Endometrial microvascular endothelial cells (primary cell): Measurements from ENCODE around the gene WNK1. TPM values are rescaled to one million over a fixed set of nuclear protein-coding genes. Genes with fewer than 3 reads are reported as not detected.

Source experiments
- total RNA-seq: library from RNA; depleted of rRNA; stranded (reverse); fragments of >200 nt; gene quantifications from one replicate; pipeline ENCODE4 v1.2.3, GENCODE V29; 2015; ENCODE audit errors: inconsistent ontology term

The WNK1 gene
- total RNA-seq, 1 donor from 2014 or later: 74.3 TPM

Other genes starting within 250 kb of the WNK1 start
- gene NINJ2, start 89.1 kb upstream of the WNK1 start, total RNA-seq: 0.37 TPM
- 11.7 TPM for gene RAD52, start 197.1 kb downstream of the WNK1 start, total RNA-seq
- gene ERC1, start 238.6 kb downstream of the WNK1 start, total RNA-seq: 13.1 TPM